ENCODE data around the gene RFX5.
A peak's percentile ranks its signal among the peaks of the same experiment; 100 is the strongest.
"Not testable (repeated sequence)": the region's sequence is repeated elsewhere in the genome, so short reads cannot be mapped to it uniquely, and the experiment has no call there.

RFX5 gene

DNA sequence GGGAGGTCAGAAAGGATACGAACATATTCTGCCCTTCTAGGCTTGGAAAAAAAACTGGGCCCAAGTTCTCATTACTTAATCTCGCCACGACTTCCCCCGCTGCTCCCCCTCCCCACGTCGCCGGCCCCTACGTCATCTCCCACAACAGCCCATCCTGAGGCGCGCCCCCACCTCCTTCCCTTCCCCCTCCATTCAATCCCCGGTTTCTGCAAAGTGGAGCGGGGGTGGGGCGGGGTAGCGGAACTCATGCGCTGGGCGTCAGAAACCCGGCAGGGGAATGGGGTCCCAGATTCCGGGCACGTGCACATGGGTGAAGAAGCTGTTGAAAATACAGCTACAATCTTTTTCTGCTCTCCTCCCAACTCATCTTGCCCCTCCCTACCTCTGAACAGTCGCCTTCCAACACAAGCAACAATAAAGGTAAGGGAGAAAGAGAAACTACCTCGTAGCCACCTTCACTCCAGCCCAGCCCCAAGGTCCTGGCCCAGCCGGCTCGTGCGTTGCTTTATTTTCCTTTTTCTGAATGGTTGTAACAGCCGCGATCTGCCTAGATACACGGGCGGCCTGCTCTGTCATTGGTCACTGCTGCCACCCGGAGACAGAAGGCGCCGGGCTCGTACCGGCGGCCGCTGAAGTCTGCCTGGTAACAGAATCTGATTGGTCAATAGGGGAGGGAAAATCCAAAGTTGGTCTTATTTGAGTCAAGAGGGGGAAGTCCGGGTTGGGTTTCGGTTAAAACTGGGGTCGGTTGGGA lies at the start of gene RFX5:
RFX5 (minus strand) TSS at position 484 of the 754 bp plus-strand sequence. CDS start 932 bp downstream, outside the sequence.
- DNase-seq (ENCODE audit: low read depth, low spot score) = peak; percentile 99

DNA sequence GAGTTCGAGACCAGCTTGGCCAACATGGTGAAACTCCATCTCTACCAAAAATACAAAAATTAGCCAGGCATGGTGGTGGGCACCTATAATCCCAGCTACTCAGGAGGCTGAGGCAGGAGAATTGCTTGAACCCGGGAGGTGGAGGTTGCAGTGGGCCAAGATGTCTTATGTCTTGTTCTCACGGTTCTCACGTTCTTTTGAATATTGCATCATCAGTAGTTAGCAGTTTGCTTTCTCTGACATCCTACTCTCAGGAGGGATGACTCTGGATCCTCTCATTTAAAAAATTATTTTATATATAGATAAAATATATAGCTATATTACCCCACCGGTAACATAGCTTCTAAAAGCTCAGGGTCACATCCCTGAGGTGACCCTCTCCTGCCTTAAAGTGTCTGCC lies 49.2 kb upstream of the RFX5 start:
- not testable (repeated sequence) for DNase-seq (ENCODE audit: low read depth, low spot score)

DNA sequence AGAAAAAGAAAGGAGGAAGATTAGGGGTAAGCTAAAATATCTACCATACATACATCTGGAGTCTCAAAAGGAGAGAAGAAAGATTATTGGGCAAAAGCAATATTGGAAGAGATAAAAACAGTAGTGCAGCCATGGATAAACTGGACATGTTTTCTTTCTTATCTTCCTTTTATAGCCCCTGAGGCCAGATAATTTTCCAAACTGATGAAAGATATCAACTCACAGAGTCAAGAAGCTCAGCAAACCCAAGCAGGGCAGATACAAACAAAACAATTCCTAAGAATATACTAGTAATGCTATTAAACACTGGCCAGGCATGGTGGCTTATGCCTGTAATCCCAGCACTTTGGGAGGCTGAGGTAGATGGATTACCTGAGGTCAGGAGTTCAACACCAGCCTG lies 46.5 kb upstream of the RFX5 start:
- no peak for DNase-seq (ENCODE audit: low read depth, low spot score)

DNA sequence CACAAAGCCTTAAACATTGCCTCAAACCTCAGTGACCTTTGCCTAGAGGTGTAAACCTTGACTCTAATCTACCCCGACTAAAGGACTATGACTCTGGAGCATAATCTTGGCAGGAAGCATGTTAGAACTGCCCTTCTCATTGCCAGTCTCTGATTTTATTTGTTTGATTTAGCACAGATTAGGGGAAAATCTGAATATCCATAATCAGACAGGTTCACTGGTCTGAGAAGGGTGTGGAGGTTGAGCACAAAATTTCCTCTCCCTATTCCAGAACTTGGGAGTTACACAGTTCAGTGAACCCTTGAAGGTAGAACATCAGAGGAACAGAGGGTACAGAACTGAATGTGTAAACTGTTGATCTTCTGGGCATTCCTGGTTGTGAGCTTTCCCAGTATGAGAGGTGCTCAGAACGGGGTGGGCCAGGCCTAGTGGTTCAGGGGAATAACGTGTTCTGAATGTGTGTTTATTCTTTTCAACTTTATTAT lies 44.1 kb upstream of the RFX5 start:
- DNase-seq (ENCODE audit: low read depth, low spot score) = no peak

DNA sequence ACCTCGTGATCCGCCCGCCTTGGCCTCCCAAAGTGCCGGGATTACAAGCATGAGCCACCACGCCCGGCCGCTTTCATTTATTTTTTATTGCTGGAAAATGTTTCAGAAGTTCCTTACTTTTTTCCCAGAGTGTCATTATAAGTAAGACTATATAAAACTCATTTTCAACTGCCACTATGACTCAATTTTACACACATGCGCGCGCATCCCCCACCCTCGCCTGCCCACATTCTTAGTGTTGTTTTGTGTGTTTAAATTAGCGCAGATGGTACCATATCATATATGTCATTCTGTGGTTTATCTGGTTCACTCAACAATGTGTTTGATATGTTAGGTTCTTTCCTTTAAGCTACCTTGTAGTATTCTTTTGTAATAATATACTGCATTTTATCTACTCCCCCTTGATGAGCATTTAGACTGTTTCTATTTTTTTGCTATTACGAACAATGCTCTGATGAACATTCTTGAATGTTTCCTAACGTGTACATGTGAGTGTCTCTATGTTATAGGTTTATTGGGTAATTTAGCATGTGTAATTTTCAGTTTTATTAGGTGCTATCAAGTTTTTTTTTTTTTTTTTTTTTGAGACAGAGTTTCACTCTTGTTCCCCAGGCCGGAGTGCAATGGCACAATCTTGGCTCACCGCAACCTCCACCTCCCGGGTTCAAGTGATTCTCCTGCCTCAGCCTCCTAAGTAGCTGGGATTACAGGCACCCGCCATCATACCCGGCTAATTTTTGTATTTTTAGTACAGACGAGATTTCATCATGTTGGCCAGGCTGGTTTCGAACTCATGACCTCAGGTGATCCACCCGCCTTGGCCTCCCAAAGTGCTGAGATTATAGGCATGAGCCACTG lies 43.4 kb upstream of the RFX5 start:
- DNase-seq (ENCODE audit: low read depth, low spot score) = not testable (repeated sequence)

DNA sequence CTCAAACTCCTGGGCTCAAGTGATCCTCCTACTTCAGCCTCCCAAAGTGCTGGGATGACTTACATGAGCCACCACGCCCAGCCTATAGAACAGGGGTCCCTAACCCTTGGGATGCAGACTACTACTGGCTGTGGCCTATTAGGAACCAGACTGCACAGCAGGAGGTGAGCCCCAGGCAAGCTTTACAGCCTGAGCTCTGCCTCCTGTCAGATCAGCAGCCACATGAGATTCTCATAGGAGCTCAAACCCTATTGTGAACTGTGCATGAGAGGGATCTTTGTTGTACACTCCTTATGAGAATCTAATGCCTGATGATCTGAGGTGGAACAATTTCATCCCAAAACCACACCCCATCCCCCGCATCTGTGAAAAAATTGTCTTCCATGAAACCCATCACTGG lies 39.0 kb upstream of the RFX5 start:
- no peak for DNase-seq (ENCODE audit: low read depth, low spot score)

DNA sequence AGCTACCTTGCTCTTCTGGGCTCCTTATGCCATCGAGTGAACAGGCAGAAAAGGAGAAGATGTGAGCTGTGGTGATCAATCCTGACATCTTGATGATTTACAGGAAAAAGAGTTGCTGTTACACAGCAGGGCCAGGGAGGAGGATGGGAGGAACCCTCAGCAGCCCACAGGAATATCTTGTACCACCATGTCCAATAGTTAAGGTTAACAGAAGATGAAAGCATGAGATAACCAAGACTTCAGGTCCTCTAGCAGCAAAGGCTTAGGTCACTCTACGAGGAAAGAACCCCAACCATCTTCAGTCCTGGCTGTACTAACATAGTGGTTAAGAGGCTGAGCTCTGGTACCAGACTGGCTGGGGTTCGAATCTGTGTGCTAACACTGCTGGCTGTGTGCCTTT lies 37.5 kb upstream of the RFX5 start:
- DNase-seq (ENCODE audit: low read depth, low spot score) = no peak

DNA sequence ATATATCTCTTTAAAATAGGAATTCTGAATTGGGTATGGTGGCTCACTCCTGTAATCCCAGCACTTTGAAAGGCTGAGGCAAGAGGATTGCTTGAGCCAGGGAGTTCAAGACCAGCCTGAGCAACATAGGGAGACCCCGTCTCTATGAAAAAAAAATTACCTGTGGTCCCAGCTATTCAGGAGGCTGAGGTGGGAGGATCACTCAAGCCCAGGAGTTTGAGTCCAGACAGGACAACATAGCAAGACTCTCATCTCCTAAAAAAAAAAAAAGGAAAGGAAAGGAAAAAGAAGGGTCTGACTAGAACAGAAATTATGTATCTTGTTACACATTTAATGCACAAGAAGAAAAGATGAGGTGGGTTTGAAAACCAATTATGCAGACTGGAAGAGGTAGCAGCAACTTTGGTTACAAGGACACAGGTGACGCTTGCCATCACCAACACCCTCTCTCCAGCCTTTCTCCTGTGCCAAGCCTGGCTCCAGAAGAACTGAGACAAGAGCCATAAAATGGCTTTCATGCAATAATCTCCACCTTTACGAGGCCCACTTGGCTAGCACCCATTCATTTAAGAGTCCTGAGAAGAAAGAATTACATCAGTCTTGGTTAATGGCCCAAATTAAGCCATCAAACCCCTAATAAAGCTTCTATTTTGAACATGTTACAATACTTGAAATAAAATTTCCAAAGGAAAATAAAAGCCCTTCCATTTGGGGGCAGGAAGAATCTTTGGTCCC lies 30.3 kb upstream of the RFX5 start:
- DNase-seq (ENCODE audit: low read depth, low spot score) = no peak

DNA sequence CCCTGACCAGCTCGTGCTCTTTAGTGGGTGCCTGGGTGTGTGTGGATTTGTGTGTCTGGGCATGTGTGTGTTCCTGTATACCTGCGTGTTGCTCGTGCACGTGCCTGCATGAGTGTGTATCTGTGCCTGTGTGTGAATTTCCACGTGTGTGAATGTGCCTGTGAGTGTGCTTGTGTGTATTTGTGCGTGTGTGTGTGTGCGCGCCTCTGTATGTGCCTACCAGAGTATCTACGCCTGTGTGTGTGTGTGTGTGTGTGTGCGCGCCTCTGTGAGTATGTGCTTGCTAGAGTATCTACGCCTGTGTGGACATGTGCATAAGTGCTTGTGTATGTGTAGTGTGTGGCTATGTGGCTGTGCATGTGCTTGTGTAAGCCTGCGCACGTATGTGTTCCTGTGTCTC lies 26.1 kb upstream of the RFX5 start:
- no peak for DNase-seq (ENCODE audit: low read depth, low spot score)

DNA sequence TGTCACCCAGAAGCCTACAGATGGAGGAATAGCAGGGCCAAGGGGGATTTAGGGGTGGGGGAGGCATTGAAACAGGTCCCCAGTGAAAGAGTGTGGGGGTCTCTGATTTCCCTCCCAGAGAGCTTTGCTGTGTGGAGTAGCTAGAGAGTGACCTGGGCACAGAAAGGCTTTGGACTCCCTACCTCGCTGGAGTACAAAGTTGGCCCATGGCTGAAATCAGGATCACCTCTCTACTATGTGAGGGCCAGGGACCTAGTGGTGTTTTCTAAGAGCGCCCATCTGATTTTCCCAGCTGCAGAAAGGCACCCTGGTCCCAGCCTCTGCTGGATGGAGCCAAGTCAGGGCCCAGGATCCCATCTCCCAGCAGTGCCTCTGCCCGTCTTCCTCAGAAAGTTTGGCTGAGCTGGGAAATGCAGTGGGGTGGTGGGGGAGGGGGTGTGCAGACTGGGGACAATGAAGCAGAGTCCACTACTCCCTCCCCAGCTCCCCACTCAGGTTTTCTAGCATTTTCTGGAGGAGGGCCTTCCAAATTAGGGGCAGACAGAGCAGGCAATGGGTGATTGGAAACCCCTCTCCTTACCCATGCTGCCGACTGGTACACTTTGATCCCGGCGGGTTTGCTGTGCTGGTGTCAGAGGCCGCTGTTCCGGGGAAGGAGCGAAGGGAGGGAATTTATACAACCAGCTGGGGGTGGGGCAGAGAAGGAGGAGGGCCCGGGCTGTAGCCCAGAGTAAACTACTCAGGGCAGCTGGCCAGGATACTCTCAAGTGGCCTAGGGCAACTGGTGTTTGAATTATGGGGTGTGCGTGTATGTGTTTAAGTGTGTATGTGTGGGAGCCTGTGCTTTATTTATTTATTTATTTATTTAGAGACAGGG lies 25.2 kb upstream of the RFX5 start, which contains the start of gene SELENBP1:
SELENBP1 (minus strand) TSS at position 648 of the 877 bp plus-strand sequence; CDS start at position 584, 64 bp downstream.
- DNase-seq (ENCODE audit: low read depth, low spot score) = peak; percentile 17

DNA sequence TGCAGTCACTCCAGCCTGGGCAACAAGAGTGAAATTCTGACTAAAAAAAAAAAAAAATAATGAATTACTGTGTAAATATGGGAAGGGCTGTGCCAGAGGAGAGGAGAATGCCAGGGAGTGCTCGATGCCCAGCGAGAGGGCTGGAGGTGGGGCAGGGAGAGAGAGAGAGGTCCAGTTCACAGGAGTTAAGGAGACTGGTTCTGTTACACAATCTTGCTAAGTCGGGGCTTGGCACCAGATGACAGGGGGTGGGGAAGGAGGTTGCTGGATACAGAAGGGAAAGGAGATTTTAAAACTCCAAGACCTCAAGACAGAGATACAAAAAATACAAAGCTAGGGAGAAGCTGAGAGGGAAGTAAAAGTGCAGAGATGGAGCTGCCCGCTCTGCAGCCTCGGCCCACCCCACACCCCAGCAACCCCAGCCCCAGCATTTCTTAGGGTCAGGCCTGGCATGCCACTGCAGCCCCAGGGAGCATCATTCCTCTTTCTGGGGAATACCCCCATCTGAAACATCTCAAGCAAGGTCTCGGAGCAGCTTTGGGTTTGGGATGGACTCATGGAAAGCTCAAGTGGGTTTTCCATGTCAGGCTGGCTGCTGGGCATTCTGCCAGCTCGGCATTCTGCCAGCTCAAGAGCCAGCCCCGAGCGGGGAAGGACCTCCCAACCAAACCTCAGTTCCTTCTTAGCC lies 24.5 kb upstream of the RFX5 start:
- no peak for DNase-seq (ENCODE audit: low read depth, low spot score)

DNA sequence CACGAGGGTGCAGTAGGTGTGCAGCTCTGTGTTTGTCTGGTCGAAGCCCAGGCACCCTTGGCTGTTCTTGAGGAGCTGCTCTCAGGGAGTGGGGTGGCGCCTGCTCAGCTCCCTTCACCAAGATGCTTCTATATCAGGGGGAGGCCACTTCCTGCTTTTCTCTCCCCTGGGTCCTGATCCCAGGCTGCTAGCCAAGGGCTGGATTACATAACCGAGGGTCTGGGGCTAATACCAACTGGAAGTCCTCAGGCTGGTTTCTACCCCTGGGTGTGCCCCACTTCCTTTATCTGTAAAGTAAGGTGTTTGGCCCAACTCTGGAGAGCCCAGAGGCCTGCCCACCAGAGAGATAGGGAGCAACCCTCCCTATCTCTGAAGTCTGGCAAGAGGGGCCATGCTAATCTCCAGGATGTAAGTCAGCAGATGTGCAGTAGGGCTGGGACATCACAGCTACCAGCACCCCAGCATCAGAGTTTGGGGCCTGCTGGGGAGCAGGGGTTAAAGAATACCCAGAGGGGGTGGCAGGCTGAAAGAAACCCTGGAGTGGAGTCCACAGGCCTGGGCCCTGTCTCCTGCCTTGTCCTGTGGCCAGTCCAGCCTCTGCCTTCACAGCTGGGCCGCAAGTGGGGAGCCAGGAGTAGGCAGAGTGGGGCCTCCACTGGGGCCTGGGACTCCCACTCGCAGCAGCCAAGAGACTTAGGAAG lies 23.3 kb upstream of the RFX5 start:
- no peak for DNase-seq (ENCODE audit: low read depth, low spot score)

DNA sequence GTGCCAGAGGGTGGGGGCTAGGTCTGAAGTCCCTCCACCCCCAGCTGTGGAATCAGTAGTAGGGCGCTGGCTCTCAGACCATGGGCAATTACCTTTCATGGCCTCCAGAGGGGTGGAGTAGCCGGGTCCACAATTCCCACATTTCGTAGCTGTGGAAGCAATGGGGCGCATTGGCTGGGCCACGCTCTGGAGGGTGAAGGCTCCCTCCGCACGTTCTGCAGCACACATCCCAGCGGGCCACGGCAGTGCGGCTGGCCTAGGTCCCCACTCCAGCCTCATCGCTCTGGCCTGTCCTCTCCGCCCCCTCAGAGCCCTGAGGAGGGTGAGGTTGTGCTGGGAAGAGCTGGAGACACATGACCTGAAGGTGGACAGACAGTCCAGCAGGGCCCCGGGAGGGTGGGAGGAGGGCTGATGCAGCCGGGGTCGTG lies 22.6 kb upstream of the RFX5 start:
- no peak for DNase-seq (ENCODE audit: low read depth, low spot score)

DNA sequence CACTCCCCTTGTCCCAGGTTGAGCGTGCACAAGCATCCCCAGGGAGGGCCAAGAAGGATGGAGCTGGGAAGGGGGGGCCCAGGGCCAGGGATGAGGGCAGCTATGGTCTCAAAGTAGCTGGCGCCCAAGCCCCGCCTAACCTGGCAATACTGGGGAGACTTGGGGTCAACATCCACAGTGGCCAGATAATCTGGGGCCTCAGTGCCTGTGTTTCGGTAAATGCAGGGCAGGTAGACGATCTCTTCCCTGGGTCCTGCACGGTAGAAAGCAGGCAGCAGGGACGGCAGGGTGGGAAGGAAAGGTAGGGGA lies 22.2 kb upstream of the RFX5 start:
- DNase-seq (ENCODE audit: low read depth, low spot score) = no peak

DNA sequence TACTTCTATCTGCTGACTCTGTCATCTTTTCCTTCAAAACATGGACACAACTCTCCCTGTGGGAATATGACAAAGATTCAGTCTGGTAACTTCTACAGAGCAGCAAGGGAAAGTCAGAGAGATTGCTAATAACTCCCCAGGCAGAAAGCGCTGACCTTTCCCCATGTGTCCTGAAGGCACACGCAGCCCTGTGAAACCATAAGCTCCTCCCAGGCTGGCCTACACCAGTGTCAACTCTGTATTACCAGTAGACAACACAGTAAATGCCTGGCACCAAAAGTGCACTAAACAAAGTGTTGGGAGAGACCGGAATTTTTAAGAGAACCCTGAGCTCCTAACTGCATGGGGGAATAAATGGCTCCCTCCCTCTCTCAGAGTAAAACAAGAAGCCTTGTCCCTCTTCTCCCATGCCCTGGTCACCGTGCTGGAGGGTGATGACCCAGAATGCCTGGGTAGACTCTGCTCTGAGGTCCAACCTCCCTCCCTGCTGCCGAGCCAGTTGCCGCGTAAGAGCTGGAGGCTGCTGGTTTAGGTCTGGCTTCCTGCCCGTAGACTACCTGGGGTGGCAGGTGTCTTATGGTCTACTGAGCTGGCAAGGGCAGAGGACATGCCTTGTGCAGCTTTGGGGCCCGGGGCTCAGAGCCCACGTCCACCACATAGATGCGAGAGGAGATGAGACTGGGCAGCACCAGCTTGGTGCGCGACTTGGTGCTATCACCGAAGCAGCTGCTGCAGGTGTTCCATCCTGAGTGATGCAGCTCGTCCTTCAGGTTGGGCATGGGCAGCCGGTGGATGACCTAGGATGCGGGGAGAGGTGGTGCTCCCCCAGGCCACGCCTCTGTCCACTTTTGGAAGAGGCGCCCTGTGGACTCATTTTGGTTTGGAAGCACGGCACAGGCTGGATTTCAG lies 21.6 kb upstream of the RFX5 start:
- no peak for DNase-seq (ENCODE audit: low read depth, low spot score)

DNA sequence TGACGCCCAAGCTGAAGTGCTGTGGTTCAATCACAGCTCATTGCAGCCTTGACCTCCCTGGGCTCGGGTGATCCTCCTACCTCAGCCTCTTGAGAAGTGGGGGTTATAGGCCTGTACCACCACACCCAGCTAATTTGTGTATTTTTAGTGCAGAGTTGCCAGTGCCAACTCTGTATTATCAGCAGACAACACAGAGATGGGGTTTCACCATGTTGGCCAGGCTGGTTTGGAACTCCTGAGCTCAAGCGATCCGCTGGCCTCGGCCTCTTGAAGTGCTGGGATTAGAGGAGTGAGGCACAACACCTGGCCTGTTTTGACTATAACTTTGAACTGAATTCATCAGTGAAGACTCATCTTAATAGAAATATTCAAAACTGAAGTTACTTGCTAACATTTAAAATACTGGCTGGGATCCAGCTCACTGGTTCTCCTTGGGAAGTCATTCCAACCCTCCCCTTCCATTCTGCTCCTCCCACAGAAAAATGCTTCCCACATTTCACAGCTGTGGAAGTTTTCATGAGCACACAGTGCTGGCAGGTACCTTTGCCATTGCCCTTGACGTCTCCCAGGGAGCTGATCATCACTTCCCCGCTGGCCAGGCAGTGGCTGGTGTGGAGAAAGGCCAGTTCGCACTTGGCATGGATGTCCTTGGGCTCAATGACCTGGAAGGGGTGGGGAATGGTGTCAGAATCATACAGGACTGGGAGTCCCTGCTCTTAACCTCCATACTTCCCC lies 20.8 kb upstream of the RFX5 start:
- DNase-seq (ENCODE audit: low read depth, low spot score) = no peak

DNA sequence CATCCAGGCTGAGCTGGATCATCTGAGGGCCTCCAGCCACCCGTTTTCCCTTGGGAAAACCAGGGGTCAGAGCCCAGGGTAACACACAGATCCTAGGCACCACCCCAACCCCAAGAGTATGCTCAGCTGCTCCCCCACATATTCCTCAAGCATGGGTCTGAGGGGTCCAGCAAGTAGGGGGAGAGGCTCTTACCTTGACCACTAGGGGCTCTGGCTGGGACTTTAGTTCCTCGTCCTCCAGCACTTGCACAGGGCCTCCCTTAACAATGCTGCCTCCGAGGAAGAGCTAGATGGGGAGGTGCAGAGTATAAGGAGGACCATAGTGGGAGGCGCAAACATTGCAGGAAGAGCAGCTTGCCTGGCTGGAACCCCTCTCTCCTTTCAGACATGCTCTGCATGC lies 17.9 kb upstream of the RFX5 start:
- no peak for DNase-seq (ENCODE audit: low read depth, low spot score)

Measured in iPS DF 19.7 (cell line).